IPS DF 19.7 (cell line): ENCODE results near the gene LAMB3.

Experiments
- DNase-seq: peaks from one replicate; pipeline ENCODE4 v3.0.0-alpha.2; 2013; ENCODE audit warnings: low read depth, low spot score

LAMB3 gene

DNA sequence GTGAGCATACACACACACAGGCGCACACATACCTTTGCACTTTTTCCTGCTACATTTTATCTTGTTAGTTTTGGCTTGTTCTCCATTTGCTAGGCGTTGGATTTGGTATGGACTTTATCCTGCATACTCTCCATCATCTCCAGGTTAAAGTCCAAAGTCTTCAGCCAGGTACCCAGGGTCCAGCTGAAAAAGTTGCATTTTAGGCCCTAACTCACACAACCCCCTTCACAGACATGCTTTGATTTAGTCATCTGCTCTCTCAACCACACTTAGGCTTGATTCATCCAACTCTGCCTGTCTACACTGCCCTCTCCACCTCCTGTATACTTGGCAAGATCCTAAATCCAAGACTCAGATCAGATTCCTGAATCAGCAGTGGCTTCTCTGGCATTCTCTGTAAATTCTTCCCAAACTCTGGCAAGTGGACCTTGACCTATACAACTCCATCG, 10.7 kb upstream of the LAMB3 start:
- DNase-seq, result no peak

DNA sequence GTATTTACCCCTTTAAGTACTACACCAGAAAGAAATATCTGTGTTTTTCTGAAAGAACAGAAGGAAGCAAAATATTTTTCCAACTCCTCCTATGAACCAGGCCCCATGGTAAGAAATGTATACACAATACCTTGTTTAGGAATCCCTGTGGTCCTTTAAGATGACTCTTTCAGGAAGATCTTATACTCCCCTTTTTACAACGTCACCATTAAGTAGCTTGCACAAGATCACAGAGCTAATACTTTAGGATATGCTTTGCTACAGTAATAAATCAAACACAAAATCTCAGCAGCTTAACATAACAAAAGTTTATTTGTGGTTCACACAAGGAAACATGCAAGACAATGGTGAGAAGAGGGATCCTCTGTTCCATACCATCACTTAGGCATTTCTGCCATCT, 8.8 kb upstream of the LAMB3 start:
- no peak for DNase-seq

DNA sequence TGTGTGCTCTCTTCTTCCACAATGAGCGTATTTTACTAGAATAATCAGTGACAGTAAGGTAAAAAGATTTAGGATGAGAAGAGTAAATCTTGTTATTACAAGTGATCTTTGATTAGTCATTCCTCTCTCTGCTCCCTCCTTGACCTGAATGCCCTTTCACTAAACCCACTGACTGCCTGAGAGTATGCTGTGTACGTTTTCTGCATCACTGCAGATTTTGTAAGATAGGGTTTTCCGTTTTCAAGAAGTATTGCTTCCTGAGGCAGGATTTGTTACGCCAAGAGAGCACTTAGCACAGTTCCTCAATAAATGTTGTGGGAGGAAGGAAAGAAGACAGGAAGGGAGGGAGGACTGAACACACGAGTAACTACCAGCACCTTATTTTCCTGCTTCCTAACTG, 7.7 kb upstream of the LAMB3 start:
- DNase-seq, result no peak

DNA sequence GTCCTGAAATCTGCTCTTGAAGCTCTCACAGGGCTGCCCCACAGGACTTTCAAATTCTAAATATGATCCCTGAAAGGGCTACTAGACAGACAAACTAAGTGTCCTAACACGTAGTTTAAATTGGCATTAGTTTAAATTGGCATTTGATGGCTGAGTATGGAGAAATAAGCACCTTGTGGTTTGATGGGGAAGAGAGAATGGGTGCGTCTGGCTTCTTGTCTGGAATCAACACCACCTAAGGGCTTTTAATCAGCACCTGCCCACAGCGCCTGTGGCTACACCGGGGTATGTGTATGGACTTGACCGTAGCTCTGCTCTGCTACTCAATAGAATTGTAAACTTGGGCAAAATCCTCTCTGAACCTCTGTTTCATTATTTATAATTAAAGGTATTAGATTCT, 5.7 kb upstream of the LAMB3 start:
- no peak for DNase-seq

DNA sequence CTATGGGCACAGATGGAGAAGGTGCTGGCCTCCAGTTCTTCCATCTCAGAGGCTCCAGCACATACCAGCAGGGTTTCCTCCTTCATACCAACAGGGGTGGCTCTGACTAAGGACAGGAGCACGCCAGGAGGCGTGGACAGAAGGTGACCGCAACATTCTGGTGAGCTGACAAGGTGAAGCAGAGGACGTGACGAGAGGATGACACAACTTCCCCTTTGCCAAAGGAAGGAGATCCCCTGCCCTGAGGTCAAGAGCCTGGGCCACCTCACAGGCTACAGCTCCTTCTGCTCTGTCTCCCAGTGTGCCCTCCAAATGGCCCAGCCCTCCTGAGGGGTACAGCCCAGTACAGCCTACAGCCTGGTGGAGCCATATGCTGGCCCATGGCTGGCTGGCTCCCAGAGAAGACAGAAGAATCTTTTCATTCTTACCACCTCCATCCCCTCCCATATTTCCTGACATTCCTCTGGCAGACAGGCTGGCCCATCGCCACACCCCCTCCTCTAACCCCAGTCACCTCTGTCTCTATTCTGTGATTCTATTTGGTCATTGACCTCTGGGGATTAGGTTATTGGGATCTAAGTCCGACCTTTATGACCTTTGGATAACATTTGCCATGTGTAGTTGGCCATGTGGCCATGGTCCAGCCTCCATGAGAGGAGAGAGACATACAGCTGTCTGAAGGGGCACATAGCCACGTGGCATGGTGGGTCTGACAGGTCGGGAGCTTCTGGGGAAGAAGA, 5.1 kb upstream of the LAMB3 start:
- no peak for DNase-seq

DNA sequence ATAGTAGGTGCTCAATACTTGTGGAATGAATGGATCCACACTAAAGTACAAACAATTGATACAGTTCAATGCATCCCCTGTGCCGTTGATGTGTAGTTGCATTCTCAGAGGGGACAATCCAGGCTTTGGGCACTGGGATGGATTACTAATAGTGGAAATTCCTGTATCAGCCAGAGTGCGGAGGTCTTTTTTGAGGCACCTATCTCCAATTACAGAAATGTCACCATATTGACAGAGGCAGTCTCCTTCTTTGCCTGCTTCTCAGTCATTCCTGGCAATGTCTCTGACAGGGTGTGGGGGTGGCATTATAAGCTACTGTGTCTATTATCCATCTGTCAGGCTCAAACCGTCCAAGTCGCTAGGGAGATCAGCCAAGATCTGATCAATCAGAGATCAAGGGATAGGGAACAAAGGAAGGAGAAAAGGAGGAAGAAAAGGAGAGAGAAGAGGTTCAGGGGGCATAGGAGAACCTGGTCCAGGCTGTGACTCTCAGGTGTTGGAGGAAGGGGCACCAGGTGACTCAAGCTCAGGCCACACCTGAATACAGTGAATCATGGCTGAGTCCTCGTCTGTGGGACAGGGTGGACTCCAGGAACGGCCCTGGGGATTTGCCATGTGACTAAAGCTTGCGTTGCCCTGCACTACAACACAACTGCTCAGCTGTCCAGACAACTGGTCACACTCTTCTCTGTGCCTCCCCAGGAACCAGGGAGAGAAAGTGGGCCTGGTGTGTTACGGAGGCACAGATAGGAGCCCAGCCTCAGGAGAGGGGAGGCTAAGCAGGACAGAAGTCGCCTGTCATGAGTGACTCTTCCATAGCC, 3.4 kb upstream of the LAMB3 start:
- DNase-seq, result no peak

DNA sequence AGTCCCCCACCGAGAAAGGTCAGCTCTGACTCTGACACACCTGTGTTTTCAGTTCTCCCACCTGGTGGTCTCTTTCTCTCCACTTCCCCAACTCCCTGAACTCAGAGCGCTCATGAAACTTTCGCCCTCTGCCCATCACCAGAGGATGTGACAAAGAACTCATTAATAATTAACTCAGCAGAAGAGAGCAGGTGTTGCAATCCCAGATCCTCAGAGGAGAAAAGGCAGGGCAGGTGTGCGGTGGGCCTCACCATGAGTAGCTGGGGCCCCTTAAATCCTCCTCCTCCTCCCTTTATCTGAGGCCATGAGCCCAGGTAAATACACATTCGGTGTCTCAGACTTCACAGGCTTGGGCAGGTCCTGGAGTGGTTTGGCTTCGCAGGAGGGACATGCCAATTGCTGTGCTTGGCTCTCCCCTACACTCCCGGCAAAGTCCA, 1.7 kb upstream of the LAMB3 start:
- no peak for DNase-seq

DNA sequence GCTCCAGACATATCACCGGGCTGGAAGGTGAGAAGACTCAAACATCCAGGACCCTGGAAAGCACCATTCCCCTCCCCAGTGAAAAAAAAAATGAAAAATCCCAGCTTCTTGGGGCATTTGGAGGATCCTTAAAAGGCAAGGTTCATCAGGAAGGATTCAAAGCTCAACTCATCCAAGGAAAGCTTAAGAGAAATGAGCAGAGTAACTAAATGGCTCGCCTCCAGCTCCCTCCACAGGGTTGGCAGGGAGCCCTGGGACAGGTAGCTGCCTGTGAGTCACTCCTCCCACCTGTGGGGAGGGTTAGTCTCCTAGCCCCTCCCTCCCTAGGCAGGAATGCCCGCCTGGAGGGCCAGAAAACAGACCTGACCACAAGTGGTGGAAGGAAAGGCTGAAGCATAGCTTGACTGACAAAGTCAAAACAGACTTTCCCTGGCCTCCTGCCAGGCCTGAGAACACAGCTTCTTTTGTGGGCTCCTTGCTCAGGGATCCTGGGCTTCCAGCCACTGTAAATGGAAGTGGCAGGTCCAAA, 712 bp upstream of the LAMB3 start:
- peak; percentile 73 for DNase-seq

DNA sequence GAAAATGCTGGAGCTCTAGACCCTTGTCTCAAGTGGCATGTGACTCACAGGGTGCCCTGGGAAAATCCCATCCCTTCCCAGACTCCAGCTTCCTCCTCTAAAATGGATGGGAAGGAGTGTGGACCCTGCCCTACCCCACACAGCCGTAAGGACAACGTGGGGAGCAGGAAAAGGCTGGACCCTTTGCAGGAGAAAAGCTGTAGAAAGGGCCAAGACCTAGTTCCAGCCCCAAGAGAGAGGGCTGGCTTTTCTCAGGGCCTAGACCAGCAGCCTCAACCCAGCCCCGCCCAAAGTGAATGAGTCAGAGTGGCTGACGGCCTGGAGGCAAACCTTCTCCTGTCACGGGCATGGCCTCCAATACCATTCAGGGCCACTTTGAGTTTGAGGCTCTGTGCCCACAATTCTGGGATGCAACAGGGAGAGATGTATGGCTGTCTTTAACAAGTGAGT, 1.1 kb downstream of the LAMB3 start:
- DNase-seq, result no peak

DNA sequence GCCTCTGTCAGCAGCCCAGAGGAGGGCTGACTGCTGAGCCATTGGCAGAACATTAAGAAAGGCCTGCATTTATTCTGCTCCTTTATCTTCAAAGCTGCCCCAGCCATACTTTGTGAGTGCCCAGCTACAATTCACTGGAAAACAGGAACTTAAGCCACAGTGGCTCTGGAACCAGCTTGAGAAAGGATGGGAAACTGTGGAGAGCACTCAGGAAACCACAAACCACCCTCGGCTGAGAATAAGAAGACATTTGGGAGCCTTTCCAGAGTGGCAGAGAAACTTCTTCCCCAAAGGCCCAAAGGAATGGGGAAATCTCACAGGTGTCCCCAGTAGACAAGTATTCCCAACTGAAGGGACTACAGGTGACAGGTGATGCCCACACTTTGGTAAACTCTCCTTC, 1.8 kb downstream of the LAMB3 start:
- no peak for DNase-seq

DNA sequence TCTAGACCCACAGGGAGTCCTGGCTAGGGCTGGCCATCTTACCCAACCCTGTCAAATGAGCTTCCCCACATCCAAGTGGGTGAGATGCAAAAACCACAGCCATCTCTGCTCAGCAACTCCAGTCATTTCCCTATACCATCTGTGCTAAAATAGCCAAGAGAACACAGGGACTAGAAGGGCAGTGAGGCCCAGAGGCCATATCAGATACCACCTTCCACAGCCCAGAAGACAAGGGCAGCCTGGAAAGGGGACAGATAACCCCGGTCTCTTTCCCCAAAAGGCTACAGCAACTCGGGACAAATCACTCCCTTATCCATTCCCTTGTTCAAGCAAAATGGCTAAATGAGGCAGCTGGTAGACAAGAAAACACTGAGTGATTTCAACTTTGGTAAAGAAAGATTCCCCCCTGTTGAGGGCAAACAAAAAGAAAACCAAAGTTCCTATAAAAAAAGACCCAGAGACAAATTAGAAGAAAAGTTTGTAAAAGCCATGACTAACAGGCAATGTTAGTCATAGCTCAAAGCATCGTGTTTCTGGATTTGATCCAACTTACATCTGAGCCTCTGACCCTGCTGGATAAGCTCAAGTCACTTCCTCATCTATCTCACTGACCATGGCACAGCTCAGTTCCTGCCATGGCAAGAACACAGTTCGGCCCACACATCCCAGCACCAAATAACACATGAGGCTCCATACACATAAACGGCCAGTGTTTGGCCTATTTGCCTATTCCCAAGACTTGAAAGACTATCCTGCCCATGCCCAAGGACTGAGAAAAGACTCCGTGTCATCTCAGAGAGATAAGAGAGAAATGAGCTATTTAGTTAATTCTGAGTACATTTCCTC, 3.1 kb downstream of the LAMB3 start:
- no peak for DNase-seq

DNA sequence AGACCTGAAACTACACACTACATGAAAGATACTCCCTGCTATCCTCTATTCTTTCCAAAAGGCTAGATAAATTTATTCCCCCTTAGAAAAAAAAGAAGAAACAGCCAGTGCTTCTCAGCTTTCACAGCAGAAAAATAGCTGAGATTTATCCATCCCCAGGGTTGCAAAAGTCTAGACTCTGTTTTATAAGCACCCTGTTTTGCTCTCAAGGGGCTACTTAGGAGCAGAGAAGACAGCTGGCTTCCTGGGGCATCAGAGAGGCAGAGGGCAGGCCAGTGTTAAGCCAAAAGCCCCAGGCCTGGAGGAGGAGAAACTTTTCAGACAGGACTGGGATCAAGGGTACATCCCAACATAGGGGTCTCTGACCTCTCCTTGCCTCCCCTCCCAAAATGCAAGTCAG, 3.9 kb downstream of the LAMB3 start:
- DNase-seq, result no peak

DNA sequence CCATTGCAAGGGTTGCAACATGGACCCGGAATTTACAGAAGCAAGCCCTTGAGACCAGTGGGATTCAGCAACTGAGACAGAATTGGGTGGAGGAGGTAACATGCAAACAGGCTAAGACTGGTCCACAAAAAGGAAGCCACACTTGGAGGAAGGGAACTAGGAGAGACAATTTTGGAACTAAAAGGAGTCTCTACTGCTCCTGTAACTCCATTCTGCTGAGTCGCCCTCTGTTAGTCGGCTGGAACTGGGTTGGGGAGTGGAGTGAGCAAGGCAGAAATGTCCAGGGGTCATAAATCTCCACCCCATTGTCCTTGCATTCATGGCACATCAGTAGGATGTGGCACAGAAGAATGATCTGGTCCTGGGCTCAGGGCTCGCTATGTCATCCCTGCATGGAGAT, 5.1 kb downstream of the LAMB3 start:
- no peak for DNase-seq

DNA sequence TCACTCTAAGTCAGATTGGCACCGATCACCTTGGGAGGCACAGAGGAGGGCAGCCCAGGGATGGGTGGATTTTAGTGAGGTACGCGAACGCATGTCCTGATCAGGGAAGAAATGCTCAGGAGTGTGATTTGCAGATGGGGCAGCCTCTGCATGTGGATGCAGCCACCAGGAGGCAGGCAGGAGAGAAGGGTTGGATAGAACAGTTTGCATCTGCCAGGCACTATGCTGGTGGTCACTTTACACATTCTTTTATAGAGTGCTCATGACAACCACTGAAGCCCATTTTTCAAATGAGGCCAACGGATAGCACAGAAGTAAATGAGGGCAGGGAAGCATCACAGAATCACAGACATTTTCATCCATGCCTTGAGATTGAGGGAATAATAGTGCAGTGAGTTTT, 5.7 kb downstream of the LAMB3 start:
- DNase-seq, result no peak

DNA sequence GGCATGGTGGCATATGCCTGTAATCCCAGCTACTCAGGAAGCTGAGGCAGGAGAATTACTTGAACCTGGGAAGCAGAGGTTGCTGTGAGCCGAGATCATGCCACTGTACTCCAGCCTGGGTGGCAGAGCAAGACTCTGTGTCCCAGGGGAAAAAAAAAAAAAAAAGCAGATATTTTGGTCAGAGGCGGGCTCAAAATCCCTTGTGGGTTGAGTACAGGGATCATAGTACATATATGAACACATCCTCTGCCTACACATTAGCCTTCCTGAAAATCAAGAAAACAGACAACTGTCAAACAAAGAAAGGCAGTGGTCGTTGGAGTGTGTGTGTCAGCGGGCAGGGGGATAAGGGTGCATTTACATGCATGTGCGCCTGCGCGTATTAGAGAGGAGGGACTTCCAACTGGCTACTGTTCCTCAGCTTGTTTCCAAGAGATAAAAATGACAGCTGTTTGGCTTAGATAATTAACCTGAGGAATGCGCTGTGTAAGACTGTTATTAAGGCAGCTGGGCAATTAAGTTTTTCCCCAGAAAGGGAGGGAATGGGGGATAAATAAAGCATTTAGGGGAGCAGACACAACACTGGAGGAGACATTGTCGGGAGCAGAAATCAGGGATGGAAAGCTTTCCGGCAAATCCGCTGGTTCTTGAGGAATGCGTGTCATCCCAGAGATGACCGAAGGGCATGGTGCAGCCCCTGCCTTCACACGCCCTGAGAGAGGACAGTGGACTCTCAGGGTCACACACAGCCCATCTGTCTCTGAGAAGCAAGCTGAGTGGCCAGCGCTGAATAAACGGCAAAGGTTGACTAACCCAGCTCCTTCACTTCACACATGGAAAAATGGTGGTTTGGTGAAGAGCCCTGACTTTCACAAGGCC, 6.4 kb downstream of the LAMB3 start:
- DNase-seq, result no peak

DNA sequence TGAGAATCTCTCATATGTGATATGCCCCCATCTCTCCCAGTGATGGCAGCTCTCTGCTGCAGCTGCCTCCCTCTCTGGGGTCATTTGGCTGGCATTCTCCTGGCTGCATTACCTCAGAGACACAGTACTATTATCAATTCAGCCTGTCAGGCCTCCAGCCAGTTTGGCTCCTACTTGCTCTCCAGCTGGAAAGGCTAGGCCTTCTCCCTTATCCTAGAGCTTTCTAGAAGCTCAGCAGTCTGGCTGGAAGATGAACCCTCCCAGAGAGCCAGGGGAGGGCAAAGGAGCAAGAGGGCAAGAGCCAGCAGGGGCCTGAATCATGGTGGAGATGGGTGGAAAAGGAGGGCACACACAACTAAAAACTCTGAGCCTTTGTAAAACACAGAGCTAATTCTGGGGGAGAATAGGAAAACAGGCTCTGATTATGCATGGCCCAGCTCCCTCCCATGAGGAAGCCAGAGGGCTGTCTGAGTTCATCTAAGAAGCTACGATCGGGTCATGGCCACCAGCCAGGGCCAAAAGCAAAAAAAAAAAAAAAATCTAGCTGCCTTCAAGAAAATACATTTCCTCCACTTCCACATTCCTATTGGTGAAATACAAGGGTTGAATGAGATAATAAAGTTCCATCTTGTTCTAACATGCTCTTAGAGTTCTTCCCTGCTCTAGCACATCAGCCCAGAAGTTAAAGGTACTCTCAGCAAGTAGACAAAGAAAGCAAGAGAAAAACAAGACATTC, 8.8 kb downstream of the LAMB3 start:
- no peak for DNase-seq

DNA sequence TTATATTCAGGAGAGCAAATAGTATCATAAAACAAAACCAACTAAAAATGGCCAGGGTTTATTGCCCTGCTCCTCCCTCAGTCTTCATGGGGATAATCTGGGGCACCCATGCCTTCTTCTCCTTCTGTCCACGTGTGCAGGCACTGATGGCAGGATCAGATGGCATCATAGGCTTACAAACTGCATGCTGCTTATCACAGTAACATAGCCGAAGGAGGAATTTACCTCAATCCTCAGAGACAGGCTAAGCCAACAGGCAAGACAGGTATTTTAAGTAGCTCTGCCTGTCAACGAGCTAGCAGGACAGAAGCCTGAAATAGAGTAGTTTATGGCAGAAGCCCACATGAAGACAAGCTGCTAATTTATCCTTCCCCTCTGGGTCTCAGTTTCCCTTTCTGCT, 9.4 kb downstream of the LAMB3 start:
- DNase-seq, result no peak

DNA sequence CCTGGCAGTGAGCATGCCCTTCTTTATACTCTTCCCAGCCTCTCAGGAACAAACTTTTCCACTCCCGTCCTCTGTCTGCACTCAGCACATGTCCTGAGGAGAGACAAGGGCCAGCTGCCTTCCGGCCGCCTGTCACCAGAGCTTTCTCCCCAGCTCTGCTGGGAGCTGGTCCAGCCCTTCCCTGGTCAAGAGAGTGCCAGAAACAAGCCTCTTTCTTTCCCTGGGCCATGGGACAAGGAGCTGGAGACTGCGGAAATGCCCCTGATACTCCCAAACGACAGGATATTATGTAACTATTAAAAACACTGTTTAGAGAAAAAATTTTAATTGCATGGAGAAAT, 10.4 kb downstream of the LAMB3 start:
- DNase-seq, result no peak

DNA sequence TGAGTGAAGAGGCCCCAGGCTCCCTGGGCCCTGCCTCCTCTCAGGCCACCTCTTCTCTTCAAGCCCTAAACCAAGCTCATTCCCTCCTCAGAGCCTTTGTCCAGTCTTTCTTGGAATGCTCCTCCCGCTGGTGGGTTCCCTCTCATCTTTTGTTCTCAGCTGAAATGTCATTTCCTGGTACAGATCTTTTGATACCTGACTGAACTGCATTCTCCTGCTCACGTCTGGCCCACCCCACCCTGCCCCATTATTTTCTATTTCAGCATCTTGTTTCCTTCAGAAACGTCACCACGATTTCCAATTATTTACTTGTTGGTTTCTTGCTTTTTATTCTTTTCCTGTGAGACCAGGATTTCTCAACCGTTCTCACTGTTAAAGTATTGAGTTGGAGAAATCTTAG, 16.4 kb downstream of the LAMB3 start:
- no peak for DNase-seq

DNA sequence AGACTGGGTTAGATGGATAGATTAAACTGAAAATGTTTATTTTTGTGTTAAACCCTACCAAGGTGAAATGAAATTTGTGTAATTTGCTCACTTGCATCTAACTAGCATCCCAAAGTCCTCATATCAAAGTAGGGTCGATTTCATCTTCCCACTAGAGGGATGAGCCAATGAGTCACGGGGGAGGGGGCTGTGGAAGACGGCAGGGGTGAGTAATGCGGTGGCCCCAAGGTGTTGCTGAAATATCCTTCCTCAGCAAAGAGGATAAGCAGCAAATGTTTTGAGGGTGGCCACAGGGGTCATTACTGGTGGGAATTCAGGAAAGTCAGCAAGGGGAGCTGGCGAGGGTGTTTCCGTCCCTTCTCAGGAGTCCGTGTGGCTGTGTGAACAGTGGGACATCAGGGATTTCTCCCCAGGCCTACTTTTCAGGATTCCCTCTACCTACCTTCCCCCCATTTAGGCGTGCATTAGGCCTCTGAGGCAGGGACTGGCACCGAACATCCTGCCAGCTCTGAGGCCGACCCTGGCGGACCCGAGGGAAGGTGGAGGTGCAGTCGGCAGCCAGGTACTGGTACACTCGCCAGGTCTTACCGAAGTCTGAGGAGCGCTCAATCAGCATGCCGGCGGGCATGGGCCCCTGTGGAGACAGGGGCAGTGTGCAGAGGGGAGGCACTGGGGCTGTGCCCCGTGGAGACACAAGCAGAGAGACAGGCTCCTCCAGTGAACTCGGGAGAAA, 18.1 kb downstream of the LAMB3 start:
- no peak for DNase-seq
